Astrocyte of the spinal cord (primary cell): ENCODE measurements around the gene NOA1.

Experiments
- DNase-seq: peaks from one replicate; pipeline ENCODE4 v3.0.0; 2011; ENCODE audit warnings: low read depth, low spot score
- H3K4me3 ChIP-seq: 2 replicates; pipeline ENCODE4 v1.5.1; 2011; ENCODE audit warnings: low read depth, mild to moderate bottlenecking, low read length, moderate library complexity
- CTCF ChIP-seq: IDR thresholded peaks from 2 replicates; pipeline ENCODE4 v1.5.1; 2012; ENCODE audit warnings: low read depth, mild to moderate bottlenecking, low read length, inconsistent platforms
- in situ Hi-C: cut with HindIII; loops from 2 replicates; pipeline ENCODE4 v1.10.0; 2017; ENCODE audit warnings: low sequenced_read_pairs

NOA1 gene

GRCh38 chr4:56978750-56979303, 1.4 kb upstream of the NOA1 start, which contains the start of gene POLR2B:
Gene POLR2B (plus strand): TSS chr4:56978896. CDS start chr4:56978986, 90 bp downstream.
- no peak for TF ChIP-seq CTCF
- DNase-seq: peak; percentile 91
- in situ Hi-C loops: no loop called here
- peak within 1 kb of the TSS; percentile 89 for H3K4me3 ChIP-seq

GRCh38 chr4:56976837-56977320, 527 bp downstream of the NOA1 start:
- DNase-seq: no peak
- in situ Hi-C loops: no loop called here
- TF ChIP-seq CTCF: no peak
- H3K4me3 ChIP-seq: peak overlapping the region; percentile 89

- H3K4me3 ChIP-seq: peak overlapping the region; percentile 89
- no peak for TF ChIP-seq CTCF
- in situ Hi-C loops: no loop called here
- no peak for DNase-seq
Measured at GRCh38 chr4:56976283-56976836, 1.0 kb downstream of the NOA1 start.

- H3K4me3 ChIP-seq: no peak overlapping the region
- in situ Hi-C loops: no loop called here
- TF ChIP-seq CTCF: no peak
- no peak for DNase-seq
Measured at GRCh38 chr4:56973336-56973735, 4.1 kb downstream of the NOA1 start.

- no peak for DNase-seq
- in situ Hi-C loops: no loop called here
- TF ChIP-seq CTCF: no peak
- no peak overlapping the region for H3K4me3 ChIP-seq
Measured at GRCh38 chr4:56972809-56973208, 4.6 kb downstream of the NOA1 start.

- in situ Hi-C loops: no loop called here
- no peak for TF ChIP-seq CTCF
- H3K4me3 ChIP-seq: no peak overlapping the region
- no peak for DNase-seq
Measured at GRCh38 chr4:56972389-56972788, 5.0 kb downstream of the NOA1 start.
